Left cardiac atrium (tissue), 4 donors: Measurements from ENCODE around the gene FAM174C. TPM values are rescaled to one million over a fixed set of nuclear protein-coding genes. Genes with fewer than 3 reads are reported as not detected.

Experiments used
- ATAC-seq, 2 donors: fragments of 200-7000 bp; cut with Tn5 transposase; one replicate each; pipeline ENCODE4 v1.9.1; 2020; ENCODE audit warnings: mild to moderate bottlenecking in 2 of 2, moderate library complexity in 2 of 2
- DNase-seq: peaks from one replicate; pipeline ENCODE4 v3.0.0-alpha.2; 2020
- intact Hi-C, 2 donors: fragments of 100-400 bp; cut with DNase I; formaldehyde crosslinking; loops; one replicate each; pipeline versions ENCODE4 v1.14.1 to v1.15.1; 2022 to 2023
- total RNA-seq, 2 donors: library from RNA; stranded (reverse); fragmentation: NEBNext Ultra II Directional; extraction: Animal tissue kit (Norgen Biotek cat#: 25700); gene quantifications; one replicate each; pipeline ENCODE4 v1.2.1, GENCODE V29; 2021
- donor health status: DM: no; HTN: yes; CAD: no.
- donor health status: DM: no; HTN: yes; CAD: no; lungs with severe emphysema.
- donor health status: DM: yes; HTN: yes; CAD: no.
- donor health status: Dilated cardiomyopathy.

FAM174C gene
- total RNA-seq, 2 donors from 2014 or later, result 19.2 to 21.4 TPM

DNA sequence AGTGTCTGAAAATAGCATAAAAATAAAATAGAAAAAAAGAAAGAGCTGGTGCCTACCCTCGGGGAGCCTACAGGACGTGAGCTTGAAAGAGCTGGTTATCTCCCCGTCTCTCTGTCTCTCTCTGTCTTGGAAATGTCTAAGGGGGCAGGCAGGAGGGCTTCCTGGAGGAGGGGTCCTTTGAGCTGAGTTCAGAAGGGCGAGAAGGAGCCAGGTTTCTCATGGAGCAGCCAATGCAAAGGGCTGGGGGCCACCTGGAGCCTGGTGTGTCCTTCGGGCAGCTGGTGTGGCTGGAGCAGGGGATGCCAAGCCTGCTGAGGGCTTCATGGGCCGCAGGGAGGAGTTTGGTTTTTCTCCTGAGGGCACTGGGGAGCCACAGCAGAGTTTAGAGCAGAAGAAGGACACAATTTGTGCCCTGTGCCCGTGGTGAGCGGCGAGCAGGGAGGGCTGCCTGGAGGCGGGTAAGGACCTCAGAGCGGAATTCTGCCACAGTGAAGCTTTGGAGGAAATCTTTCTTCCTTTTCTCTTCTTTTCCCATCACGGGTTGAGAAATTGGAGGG lies 49.0 kb downstream of the FAM174C start:
- intact Hi-C loops, result no loop called here
- no peak for ATAC-seq
- DNase-seq, result no peak

DNA sequence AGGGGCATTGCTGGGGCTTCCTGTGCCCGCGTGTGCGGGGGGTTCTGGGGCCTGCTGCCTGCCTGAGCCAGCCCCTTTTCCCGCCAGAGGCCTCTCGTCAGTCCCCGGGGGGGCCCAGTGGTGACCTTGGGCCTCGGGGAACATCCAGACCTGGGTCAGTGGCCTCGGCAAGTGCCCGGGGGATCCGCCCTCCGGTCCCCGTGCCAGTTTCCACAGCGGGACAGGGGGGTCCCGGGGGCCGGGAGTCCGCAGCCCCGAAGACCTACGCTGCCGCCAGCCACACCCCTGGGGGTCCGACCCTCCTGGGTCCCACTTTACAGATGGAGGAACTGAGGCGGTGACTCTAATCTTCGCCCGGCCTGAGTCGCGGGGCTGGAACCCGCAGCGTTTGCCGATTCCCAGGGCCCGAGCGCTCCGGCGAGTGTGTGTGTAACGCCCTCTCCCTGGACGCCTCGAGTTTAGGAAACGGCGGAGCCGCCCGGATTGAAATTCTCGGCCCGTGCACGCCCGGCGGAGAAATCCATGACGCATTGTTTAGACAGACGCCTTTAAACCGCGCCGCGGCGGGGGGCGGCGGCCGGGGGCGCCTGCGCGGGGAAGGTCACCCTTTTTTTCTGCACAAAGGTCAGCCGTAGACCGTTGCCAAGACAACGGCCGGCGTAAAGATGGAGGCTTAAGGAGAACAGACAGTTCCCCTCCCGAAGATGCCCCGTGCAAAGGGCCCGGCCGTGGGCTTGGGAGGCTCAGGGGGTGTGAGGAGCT lies 49.7 kb downstream of the FAM174C start:
- intact Hi-C loops, result no loop called here
- DNase-seq (peak; percentile 80), ATAC-seq (peak; percentile 76 to 92)

DNA sequence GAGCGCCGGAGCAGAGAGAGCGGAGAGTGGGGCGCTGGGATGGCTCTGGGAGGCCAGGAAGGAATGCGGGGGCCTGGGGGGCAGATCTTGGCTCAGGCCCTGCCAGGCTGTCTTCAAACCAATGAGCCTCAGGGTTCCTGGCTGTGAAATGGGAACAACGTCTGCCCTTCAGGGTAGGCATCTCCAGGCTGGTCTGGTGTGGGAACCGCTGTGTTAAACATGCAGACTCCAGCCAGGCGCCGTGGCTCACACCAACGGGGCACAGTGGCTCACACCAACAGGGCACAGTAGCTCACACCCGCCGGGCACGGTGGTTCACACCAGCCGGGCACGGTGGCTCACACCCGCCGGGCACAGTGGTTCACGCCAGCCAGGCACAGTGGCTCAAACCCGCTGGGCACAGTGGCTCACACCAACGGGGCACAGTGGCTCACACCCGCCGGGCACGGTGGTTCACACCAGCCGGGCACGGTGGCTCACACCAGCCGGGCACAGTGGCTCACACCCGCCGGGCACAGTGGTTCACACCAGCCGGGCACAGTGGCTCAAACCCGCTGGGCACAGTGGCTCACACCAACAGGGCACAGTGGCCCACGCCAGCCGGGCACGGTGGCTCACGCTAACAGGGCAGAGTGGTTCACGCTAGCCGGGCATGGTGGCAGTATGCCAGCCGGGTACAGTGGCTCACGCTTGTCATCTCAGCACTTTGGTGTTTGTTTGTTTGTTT lies 50.4 kb downstream of the FAM174C start:
- intact Hi-C loops, result no loop called here
- no peak for DNase-seq
- ATAC-seq, result no peak

DNA sequence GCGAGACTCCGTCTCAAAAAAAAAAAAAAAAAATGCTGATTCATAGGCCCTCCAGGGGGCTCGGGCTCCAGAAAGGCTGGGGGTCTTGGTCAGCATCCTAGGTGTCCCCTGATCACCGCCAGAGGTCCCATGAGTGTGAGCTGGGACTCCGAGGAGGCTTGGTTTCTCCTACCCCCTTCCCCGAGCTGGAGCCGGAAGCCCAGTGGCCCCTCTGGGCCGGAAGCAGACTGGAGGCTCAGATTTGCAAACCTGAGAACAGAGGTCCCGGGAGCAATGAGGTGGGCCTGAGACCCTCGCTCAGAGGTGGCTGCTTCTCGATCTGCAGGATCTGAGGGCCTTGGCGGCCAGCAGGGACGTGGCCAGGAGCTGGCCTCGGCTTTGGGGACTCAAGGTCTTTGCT lies 51.8 kb downstream of the FAM174C start:
- DNase-seq (no peak), ATAC-seq (no peak)
- intact Hi-C loops, result no loop called here

Other genes with a start within 250 kb of the FAM174C start
- 10 to 100 TPM; 74.4 to 83.8 TPM for gene CNN2, start 248.9 kb upstream of the FAM174C start, total RNA-seq
- gene ABCA7, start 235.4 kb upstream of the FAM174C start, total RNA-seq, result 10 to 100 TPM in 1 of 2 donors, 1 to 10 TPM in 1; 7.7 to 10.0 TPM
- gene ARHGAP45, start 208.4 kb upstream of the FAM174C start, total RNA-seq, result 10 to 100 TPM; 10.6 to 12.6 TPM
- 100 to 1,000 TPM; 142 to 143 TPM for gene POLR2E, start 180.2 kb upstream of the FAM174C start, total RNA-seq
- 100 to 1,000 TPM; 378 to 432 TPM for gene GPX4, start 171.5 kb upstream of the FAM174C start, total RNA-seq
- gene SBNO2, start 101.3 kb upstream of the FAM174C start, total RNA-seq, result 10 to 100 TPM; 27.2 to 64.2 TPM
- gene STK11, start 69.8 kb upstream of the FAM174C start, total RNA-seq, result 10 to 100 TPM; 48.2 to 53.0 TPM
- gene CBARP, start 37.5 kb upstream of the FAM174C start, total RNA-seq, result 1 to 10 TPM; 1.6 to 3.8 TPM
- 100 to 1,000 TPM; 540 to 639 TPM for gene ATP5F1D, start 33.8 kb upstream of the FAM174C start, total RNA-seq
- gene MIDN, start 26.9 kb upstream of the FAM174C start, total RNA-seq, result 100 to 1,000 TPM in 1 of 2 donors, 10 to 100 TPM in 1; 58.7 to 148 TPM
- 100 to 1,000 TPM; 229 to 379 TPM for gene CIRBP, start 6.2 kb upstream of the FAM174C start, total RNA-seq
- gene EFNA2, start 10.3 kb downstream of the FAM174C start, total RNA-seq, result not detected
- 100 to 1,000 TPM; 240 to 267 TPM for gene NDUFS7, start 108.4 kb downstream of the FAM174C start, total RNA-seq
- 10 to 100 TPM; 36.0 to 48.1 TPM for gene GAMT, start 126.0 kb downstream of the FAM174C start, total RNA-seq
- gene DAZAP1, start 132.1 kb downstream of the FAM174C start, total RNA-seq, result 10 to 100 TPM; 74.1 to 95.7 TPM
- gene RPS15, start 162.9 kb downstream of the FAM174C start, total RNA-seq, result 100 to 1,000 TPM; 714 to 737 TPM
- under 1 TPM; 0.18 to 0.21 TPM for gene APC2, start 174.6 kb downstream of the FAM174C start, total RNA-seq
- 10 to 100 TPM; 16.1 to 18.9 TPM for gene C19orf25, start 203.7 kb downstream of the FAM174C start, total RNA-seq
- 1 to 10 TPM in 1 of 2 donors, under 1 TPM in 1; 0.89 to 1.6 TPM for gene PCSK4, start 214.8 kb downstream of the FAM174C start, total RNA-seq
- 1 to 10 TPM; 2.2 to 2.3 TPM for gene REEP6, start 215.7 kb downstream of the FAM174C start, total RNA-seq
- 10 to 100 TPM; 18.9 to 25.0 TPM for gene ADAMTSL5, start 237.5 kb downstream of the FAM174C start, total RNA-seq
- gene PLK5, start 248.5 kb downstream of the FAM174C start, total RNA-seq, result not detected